Measurements from ENCODE around the gene CD72. TPM values are rescaled to one million over a fixed set of nuclear protein-coding genes. Genes with fewer than 3 reads are reported as not detected.

Gene CD72
- total RNA-seq, 1 donor from 2014 or later, result 4.9 TPM

- Mint-ChIP-seq H3K36me3 (ENCODE audit: unreplicated experiment) (no peaks in the 10 kb centered on the region), H3K9me3 (ENCODE audit: unreplicated experiment) (peaks cover 10% of the 10 kb centered on the region), H3K4me3 (ENCODE audit: unreplicated experiment) (peak within 1 kb of the TSS; percentile 99), H3K4me1 (ENCODE audit: low read depth, unreplicated experiment) (peaks cover 5% of the 10 kb centered on the region), H3K27me3 (ENCODE audit: unreplicated experiment) (peaks cover 6% of the 10 kb centered on the region), H3K27ac (ENCODE audit: unreplicated experiment) (peak within 1 kb of the TSS; percentile 90)
- DNase-seq, result peak; percentile 83
- TF ChIP-seq, protein P1, sequence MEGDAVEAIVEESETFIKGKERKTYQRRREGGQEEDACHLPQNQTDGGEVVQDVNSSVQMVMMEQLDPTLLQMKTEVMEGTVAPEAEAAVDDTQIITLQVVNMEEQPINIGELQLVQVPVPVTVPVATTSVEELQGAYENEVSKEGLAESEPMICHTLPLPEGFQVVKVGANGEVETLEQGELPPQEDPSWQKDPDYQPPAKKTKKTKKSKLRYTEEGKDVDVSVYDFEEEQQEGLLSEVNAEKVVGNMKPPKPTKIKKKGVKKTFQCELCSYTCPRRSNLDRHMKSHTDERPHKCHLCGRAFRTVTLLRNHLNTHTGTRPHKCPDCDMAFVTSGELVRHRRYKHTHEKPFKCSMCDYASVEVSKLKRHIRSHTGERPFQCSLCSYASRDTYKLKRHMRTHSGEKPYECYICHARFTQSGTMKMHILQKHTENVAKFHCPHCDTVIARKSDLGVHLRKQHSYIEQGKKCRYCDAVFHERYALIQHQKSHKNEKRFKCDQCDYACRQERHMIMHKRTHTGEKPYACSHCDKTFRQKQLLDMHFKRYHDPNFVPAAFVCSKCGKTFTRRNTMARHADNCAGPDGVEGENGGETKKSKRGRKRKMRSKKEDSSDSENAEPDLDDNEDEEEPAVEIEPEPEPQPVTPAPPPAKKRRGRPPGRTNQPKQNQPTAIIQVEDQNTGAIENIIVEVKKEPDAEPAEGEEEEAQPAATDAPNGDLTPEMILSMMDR (IDR thresholded peaks at IDR 0.05; ENCODE audit: partially characterized antibody, unreplicated experiment), result no peak
Observed at GRCh38 chr9:35604578-35605350, 13.4 kb downstream of the CD72 start, which contains the start of gene TESK1. TESK1 (plus strand) TSS chr9:35605262; CDS start chr9:35605620, 358 bp downstream.

DNA sequence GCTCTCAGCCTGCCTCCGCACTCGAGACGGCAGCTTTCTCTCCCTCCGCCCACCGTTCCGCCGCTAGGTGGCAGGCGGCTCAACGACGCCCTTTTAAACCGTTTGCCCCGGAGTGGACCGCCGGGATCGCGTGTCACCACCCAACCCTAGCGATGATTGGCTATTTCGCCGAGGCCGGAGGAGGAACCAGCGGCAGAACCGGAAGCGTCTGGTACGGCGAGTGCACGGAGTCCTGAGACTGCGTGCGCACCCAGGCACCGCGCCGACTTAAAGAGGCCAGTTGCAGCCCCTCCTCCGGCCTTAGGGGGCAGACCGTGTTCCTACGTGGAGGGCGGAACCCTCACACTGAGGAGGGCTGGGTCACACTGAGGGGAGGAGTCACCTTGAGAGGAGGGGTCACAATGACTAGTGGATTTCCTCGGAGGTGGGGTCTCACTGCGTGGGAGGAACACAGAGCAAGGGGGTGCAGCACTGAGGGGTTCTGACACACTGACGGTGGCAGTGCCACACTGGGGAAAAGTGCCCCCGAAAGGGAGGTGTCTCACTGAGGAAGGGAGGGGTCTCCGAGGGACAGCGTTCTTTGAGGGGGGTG, 14.1 kb downstream of the CD72 start:
- TF ChIP-seq, protein P1 (IDR thresholded peaks at IDR 0.05; ENCODE audit: partially characterized antibody, unreplicated experiment), result peak; percentile 94
- DNase-seq, result peak; percentile 99
- peaks cover 6% of the 10 kb centered on the region for H3K27me3 Mint-ChIP-seq (ENCODE audit: unreplicated experiment)
- peak overlapping the region; percentile 94 for H3K27ac Mint-ChIP-seq (ENCODE audit: unreplicated experiment)
- peak overlapping the region; percentile 99 for H3K4me3 Mint-ChIP-seq (ENCODE audit: unreplicated experiment)
- peaks cover 10% of the 10 kb centered on the region for H3K9me3 Mint-ChIP-seq (ENCODE audit: unreplicated experiment)
- H3K36me3 Mint-ChIP-seq (ENCODE audit: unreplicated experiment), result no peaks in the 10 kb centered on the region
- H3K4me1 Mint-ChIP-seq (ENCODE audit: low read depth, unreplicated experiment), result peaks cover 5% of the 10 kb centered on the region

DNA sequence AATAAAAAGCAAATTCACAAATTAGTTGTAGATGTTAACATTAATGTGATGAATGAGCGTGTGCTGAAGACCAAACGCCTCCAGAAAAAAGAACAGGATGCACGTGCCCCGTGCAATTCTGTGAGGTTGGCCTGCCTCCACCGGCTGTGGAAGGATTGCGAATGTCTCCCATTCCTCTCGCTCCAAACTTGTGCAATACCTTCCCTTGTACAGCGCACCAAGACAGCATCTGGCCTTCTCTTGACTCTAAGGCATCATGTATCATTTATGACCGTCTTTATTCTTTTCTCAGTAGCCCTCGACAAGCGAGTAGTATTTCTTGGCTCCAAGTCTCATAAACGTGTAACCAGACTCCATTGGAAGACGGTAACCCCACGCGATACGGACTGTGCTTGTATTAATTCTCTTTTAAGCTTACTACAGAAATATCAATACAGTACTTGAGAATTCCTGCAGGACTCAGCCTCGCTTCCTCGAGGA, 14.7 kb downstream of the CD72 start:
- H3K4me1 Mint-ChIP-seq (ENCODE audit: low read depth, unreplicated experiment), result peaks cover 5% of the 10 kb centered on the region
- H3K36me3 Mint-ChIP-seq (ENCODE audit: unreplicated experiment), result no peaks in the 10 kb centered on the region
- peaks cover 10% of the 10 kb centered on the region for H3K9me3 Mint-ChIP-seq (ENCODE audit: unreplicated experiment)
- no peak for DNase-seq
- peaks cover 6% of the 10 kb centered on the region for H3K27me3 Mint-ChIP-seq (ENCODE audit: unreplicated experiment)
- H3K27ac Mint-ChIP-seq (ENCODE audit: unreplicated experiment), result peak overlapping the region; percentile 94
- peak overlapping the region; percentile 99 for H3K4me3 Mint-ChIP-seq (ENCODE audit: unreplicated experiment)
- TF ChIP-seq, protein P1 (IDR thresholded peaks at IDR 0.05; ENCODE audit: partially characterized antibody, unreplicated experiment), result no peak

GRCh38 chr9:35599763-35600604, 18.2 kb downstream of the CD72 start:
- H3K36me3 Mint-ChIP-seq (ENCODE audit: unreplicated experiment), result no peaks in the 10 kb centered on the region
- no peak overlapping the region for H3K27ac Mint-ChIP-seq (ENCODE audit: unreplicated experiment)
- TF ChIP-seq, protein P1 (IDR thresholded peaks at IDR 0.05; ENCODE audit: partially characterized antibody, unreplicated experiment), result no peak
- H3K9me3 Mint-ChIP-seq (ENCODE audit: unreplicated experiment), result peaks cover 7% of the 10 kb centered on the region
- H3K4me1 Mint-ChIP-seq (ENCODE audit: low read depth, unreplicated experiment), result peaks cover 5% of the 10 kb centered on the region
- peaks cover 3% of the 10 kb centered on the region for H3K27me3 Mint-ChIP-seq (ENCODE audit: unreplicated experiment)
- no peak for DNase-seq
- no peak overlapping the region for H3K4me3 Mint-ChIP-seq (ENCODE audit: unreplicated experiment)
